A549 treated with DMSO at 1 μM for 4 hours (cell line): ENCODE data around the gene NEK3. TPM values are rescaled to one million over a fixed set of nuclear protein-coding genes. Genes with fewer than 3 reads are reported as not detected.

Experiments used
- total RNA-seq: library from RNA; stranded (reverse); fragments of 200-300 nt; extraction: Qiagen RNA extraction; gene quantifications from 5 replicates; pipeline ENCODE4 v1.2.3, GENCODE V29; 2022; ENCODE audit warnings: low read depth

Gene NEK3, protein sequence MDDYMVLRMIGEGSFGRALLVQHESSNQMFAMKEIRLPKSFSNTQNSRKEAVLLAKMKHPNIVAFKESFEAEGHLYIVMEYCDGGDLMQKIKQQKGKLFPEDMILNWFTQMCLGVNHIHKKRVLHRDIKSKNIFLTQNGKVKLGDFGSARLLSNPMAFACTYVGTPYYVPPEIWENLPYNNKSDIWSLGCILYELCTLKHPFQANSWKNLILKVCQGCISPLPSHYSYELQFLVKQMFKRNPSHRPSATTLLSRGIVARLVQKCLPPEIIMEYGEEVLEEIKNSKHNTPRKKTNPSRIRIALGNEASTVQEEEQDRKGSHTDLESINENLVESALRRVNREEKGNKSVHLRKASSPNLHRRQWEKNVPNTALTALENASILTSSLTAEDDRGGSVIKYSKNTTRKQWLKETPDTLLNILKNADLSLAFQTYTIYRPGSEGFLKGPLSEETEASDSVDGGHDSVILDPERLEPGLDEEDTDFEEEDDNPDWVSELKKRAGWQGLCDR
- total RNA-seq = 5.2 to 8.1 TPM (median 6.8 TPM) in 5 replicates

DNA sequence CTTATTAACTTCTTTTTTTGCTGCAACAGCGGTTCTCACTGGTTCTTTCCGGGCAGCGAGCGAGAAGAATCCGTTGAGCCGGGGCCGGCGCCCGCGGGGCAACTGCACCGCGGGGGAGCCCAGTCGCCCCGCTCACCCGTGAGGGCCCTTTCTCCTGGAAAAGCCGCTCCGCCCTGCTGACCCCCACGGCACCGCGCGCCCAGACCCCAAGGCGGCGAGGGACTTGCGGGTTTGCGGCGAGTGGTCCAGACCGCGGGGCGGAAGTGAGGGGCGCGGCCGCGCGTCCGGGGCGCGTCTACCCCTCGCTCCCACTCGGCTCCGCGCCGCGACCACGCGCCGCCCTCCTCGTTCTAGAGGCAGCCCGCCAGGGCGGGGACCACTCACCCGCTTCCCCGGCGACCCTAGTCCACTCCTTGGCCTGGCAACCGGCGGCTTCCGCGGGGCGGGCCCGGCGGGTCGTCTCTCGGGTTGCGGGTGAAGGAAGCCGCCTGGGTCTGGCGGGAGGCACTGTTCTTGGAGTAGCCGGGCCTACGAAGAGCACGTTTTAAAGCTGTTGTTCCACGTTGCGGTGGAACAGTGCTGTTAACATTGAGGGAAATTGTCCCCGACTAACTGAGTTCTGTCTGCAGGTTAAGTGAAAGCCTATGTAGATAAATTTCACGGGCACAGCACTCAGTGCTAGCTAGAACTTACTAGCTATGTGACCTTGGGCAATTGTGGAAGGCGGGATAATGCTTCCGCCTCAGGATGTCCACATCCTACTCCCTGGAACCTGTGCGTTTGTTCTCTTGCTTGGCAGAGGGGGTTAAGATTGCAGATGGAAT, at the start of gene NEK3:
NEK3 (minus strand) TSS at position 439 of the 824 bp plus-strand sequence. CDS start 3,406 bp downstream, outside the sequence.

GRCh38 chr13:52128714-52129700, 30.4 kb downstream of the NEK3 start, which contains the start of gene NEK5:
Gene NEK5 (minus strand): TSS chr13:52129073. CDS start chr13:52127482, 1,591 bp downstream.

Other genes starting within 250 kb of the NEK3 start
- 2.0 to 2.8 TPM (median 2.4 TPM) in 5 replicates for gene ATP7B, start 148.1 kb downstream of the NEK3 start, total RNA-seq
- 7.8 to 9.7 TPM (median 9.4 TPM) in 5 replicates for gene ALG11, start 147.2 kb downstream of the NEK3 start, total RNA-seq
- 6.7 to 8.7 TPM (median 7.7 TPM) in 5 replicates for gene UTP14C, start 134.9 kb downstream of the NEK3 start, total RNA-seq
- gene NEK5, start 30.5 kb downstream of the NEK3 start, total RNA-seq = 0.08 to 0.14 TPM (median 0.10 TPM) in 3 of 5 replicates, not detected in the others
- 9.4 to 13.6 TPM (median 10.3 TPM) in 5 replicates for gene THSD1, start 246.6 kb upstream of the NEK3 start, total RNA-seq